Activated T-cell treated with anti-CD3 and anti-CD28 coated beads, Interleukin-2, amount 50 U/mL, for 1 hour (primary cell): Measurements from ENCODE around the gene SPACA9.
A peak's percentile ranks its signal among the peaks of the same experiment; 100 is the strongest.

Experiments used
- DNase-seq: peaks from one replicate; pipeline ENCODE4 v3.0.0-alpha.2; 2020

SPACA9 gene

GRCh38 chr9:132894862-132895835 lies 16.5 kb downstream of the SPACA9 start:
- no peak for DNase-seq

GRCh38 chr9:132896264-132896663 lies 17.6 kb downstream of the SPACA9 start:
- DNase-seq: no peak

- DNase-seq: no peak
These were observed 18.2 kb downstream of the SPACA9 start for GRCh38 chr9:132896906-132897305.

GRCh38 chr9:132898051-132898450 lies 19.4 kb downstream of the SPACA9 start:
- DNase-seq: no peak

GRCh38 chr9:132901858-132902831 lies 23.4 kb downstream of the SPACA9 start:
- DNase-seq: peak; percentile 79

- DNase-seq: no peak
These were observed 25.1 kb downstream of the SPACA9 start for GRCh38 chr9:132903574-132904492.

GRCh38 chr9:132905726-132906125 lies 27.0 kb downstream of the SPACA9 start:
- DNase-seq: no peak

GRCh38 chr9:132908635-132909034 lies 29.9 kb downstream of the SPACA9 start:
- DNase-seq: peak; percentile 26

GRCh38 chr9:132909311-132909710 lies 30.6 kb downstream of the SPACA9 start:
- DNase-seq: no peak

- DNase-seq: no peak
These were observed 31.7 kb downstream of the SPACA9 start for GRCh38 chr9:132910376-132910775.

- no peak for DNase-seq
These were observed 33.4 kb downstream of the SPACA9 start for GRCh38 chr9:132912131-132912530.

- no peak for DNase-seq
These were observed 36.2 kb downstream of the SPACA9 start for GRCh38 chr9:132914924-132915323.

- DNase-seq: no peak
These were observed 41.0 kb downstream of the SPACA9 start for GRCh38 chr9:132919614-132920268.

- no peak for DNase-seq
These were observed 44.7 kb downstream of the SPACA9 start for GRCh38 chr9:132923346-132923902.

GRCh38 chr9:132927704-132928103 lies 49.0 kb downstream of the SPACA9 start:
- DNase-seq: no peak

GRCh38 chr9:132931178-132931735 lies 52.6 kb downstream of the SPACA9 start:
- DNase-seq: no peak

GRCh38 chr9:132935026-132935425 lies 56.3 kb downstream of the SPACA9 start:
- DNase-seq: no peak

- DNase-seq: no peak
These were observed 58.8 kb downstream of the SPACA9 start for GRCh38 chr9:132937463-132937901.

GRCh38 chr9:132939169-132939568 lies 60.5 kb downstream of the SPACA9 start:
- DNase-seq: no peak
